Liver (tissue), 9 donors: Measurements from ENCODE around the gene TMEM120A. TPM values are rescaled to one million over a fixed set of nuclear protein-coding genes. Genes with fewer than 3 reads are reported as not detected.
"Not testable (repeated sequence)": the region's sequence is repeated elsewhere in the genome, so short reads cannot be mapped to it uniquely, and the experiment has no call there.

Source experiments
- DNase-seq: peaks from one replicate; pipeline ENCODE4 v3.0.0-alpha.2; 2017; ENCODE audit warnings: low spot score
- H3K27ac ChIP-seq, 2 donors: one replicate each; pipeline ENCODE4 v1.7.0; 2013; ENCODE audit warnings: inconsistent platforms in 2 of 2, low read length in 2 of 2, control low read depth in 1 of 2, low read depth in 1 of 2, mild to moderate bottlenecking in 1 of 2
- H3K27me3 ChIP-seq, 4 donors: one replicate each; pipeline versions ENCODE4 v1.6.1 to v1.7.0; 2013; ENCODE audit warnings: low read length in 3 of 4, inconsistent platforms in 1 of 4, mild to moderate bottlenecking in 1 of 4, moderate library complexity in 1 of 4; ENCODE audit not compliant: control insufficient read depth in 4 of 4, insufficient read depth in 4 of 4
- H3K36me3 ChIP-seq, 4 donors: one replicate each; pipeline versions ENCODE4 v1.6.1 to v1.7.0; 2013; ENCODE audit warnings: low read length in 3 of 4, mild to moderate bottlenecking in 3 of 4, low read depth in 1 of 4, moderate library complexity in 1 of 4; ENCODE audit not compliant: control insufficient read depth in 4 of 4, insufficient read depth in 3 of 4
- H3K4me1 ChIP-seq, 4 donors: one replicate each; pipeline versions ENCODE4 v1.6.1 to v1.7.0; 2013; ENCODE audit warnings: low read length in 3 of 4, mild to moderate bottlenecking in 3 of 4, moderate library complexity in 1 of 4; ENCODE audit not compliant: control insufficient read depth in 4 of 4, insufficient read depth in 4 of 4
- H3K4me3 ChIP-seq, 3 donors: one replicate each; pipeline versions ENCODE4 v1.6.1 to v1.7.0; 2013; ENCODE audit warnings: low read length in 3 of 3, control low read depth in 1 of 3, low read depth in 1 of 3, mild to moderate bottlenecking in 1 of 3
- H3K9ac ChIP-seq, 2 donors: one replicate each; pipeline ENCODE4 v1.7.0; 2013; ENCODE audit warnings: low read length in 2 of 2, mild to moderate bottlenecking in 2 of 2, moderate library complexity in 2 of 2, control low read depth in 1 of 2, low read depth in 1 of 2
- H3K9me3 ChIP-seq, 4 donors: one replicate each; pipeline versions ENCODE4 v1.6.1 to v1.7.0; 2013; ENCODE audit warnings: low read length in 3 of 4; ENCODE audit not compliant: control insufficient read depth in 4 of 4
- CTCF ChIP-seq: fragments of 150-350 bp; IDR thresholded peaks from 2 replicates; pipeline ENCODE4 v1.5.1; 2017; ENCODE audit warnings: improper control_type of control experiment, low read depth, low read length; ENCODE audit not compliant: missing input control
- FOXA1 ChIP-seq: IDR thresholded peaks from 2 replicates; pipeline ENCODE4 v1.6.1; 2016; ENCODE audit warnings: antibody characterized with exemption
- FOXA2 ChIP-seq: IDR thresholded peaks from 2 replicates; pipeline ENCODE4 v1.6.1; 2016; ENCODE audit warnings: antibody characterized with exemption
- HNF4G ChIP-seq: IDR thresholded peaks from 2 replicates; pipeline ENCODE4 v1.6.1; 2016; ENCODE audit warnings: antibody characterized with exemption
- RAD21 ChIP-seq, 2 donors: IDR thresholded peaks; 2 replicates each; pipeline ENCODE4 v1.6.1; 2016; ENCODE audit warnings: antibody characterized with exemption in 2 of 2, mild to moderate bottlenecking in 2 of 2
- REST ChIP-seq: IDR thresholded peaks from 2 replicates; pipeline ENCODE4 v1.6.1; 2016; ENCODE audit warnings: antibody characterized with exemption, mild to moderate bottlenecking
- SP1 ChIP-seq: IDR thresholded peaks from 2 replicates; pipeline ENCODE4 v1.6.1; 2018; ENCODE audit warnings: antibody characterized with exemption, mild to moderate bottlenecking
- TAF1 ChIP-seq: conservative IDR thresholded peaks from 2 replicates; pipeline ENCODE4 v1.6.1; 2016; ENCODE audit warnings: antibody characterized with exemption, mild to moderate bottlenecking
- YY1 ChIP-seq: IDR thresholded peaks from 2 replicates; pipeline ENCODE4 v1.6.1; 2016; ENCODE audit warnings: antibody characterized with exemption, mild to moderate bottlenecking
- ZBTB33 ChIP-seq: IDR thresholded peaks from 2 replicates; pipeline ENCODE4 v1.6.1; 2016; ENCODE audit warnings: antibody characterized with exemption
- WGBS: extraction: QIAGEN DNeasy Blood & Tissue Kit; methylation state at CpG from one replicate; pipeline ENCODE4 v1.1.7; 2013; 5-methylcytosine and 5-hydroxymethylcytosine counted together
- polyA plus RNA-seq, 2 donors: library from polyadenylated mRNA; stranded (reverse) in 1 of 2; unstranded in 1 of 2; fragments of 200-250 nt in 1 of 2; fragments of >200 nt in 1 of 2; fragmentation: Nextera tagmentation in 1 of 2; extraction: Ambion mirVana in 1 of 2; gene quantifications; one replicate each; pipeline versions ENCODE4 v1.2.1 to v1.2.3, GENCODE V29; 2013 to 2015
- total RNA-seq, 2 donors: library from RNA; depleted of rRNA; stranded (reverse); fragments of >200 nt; gene quantifications; one replicate each; pipeline ENCODE4 v1.2.3, GENCODE V29; 2014
- TF ChIP-seq, protein P1 (sequence below): IDR thresholded peaks from 2 replicates; pipeline ENCODE4 v1.6.1; 2016; ENCODE audit warnings: antibody characterized with exemption
- donor health status: healthy.
- donor health status: healthy.
- donor health status: healthy.
- donor health status: healthy.
- donor health status: healthy.

The TMEM120A gene
- total and polyA plus RNA-seq, 4 donors, result 18.7 to 73.9 (median 32.1) TPM

GRCh38 chr7:76008156-76008687, 13.8 kb upstream of the TMEM120A start:
- H3K4me3 ChIP-seq, result no peak overlapping the region
- H3K36me3 ChIP-seq, result peaks cover 4 to 21% (median 7%) of the 10 kb centered on the region in 4 donors
- no peaks in the 10 kb centered on the region for H3K9me3 ChIP-seq
- no peak for DNase-seq
- H3K4me1 ChIP-seq, result no peaks in the 10 kb centered on the region
- TF ChIP-seq SP1 (no peak), TAF1 (no peak), FOXA2 (no peak), FOXA1 (no peak), REST (no peak), HNF4G (no peak), YY1 (no peak), ZBTB33 (no peak), CTCF (no peak), RAD21 (IDR thresholded peaks at IDR 0.05) (no peak)
- TF ChIP-seq, protein P1, sequence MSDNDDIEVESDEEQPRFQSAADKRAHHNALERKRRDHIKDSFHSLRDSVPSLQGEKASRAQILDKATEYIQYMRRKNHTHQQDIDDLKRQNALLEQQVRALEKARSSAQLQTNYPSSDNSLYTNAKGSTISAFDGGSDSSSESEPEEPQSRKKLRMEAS, result no peak
- 85% methylated on average over 8 of the region's 8 CpGs for WGBS
- H3K9ac ChIP-seq, result no peak overlapping the region
- no peaks in the 10 kb centered on the region for H3K27me3 ChIP-seq
- no peak overlapping the region for H3K27ac ChIP-seq

DNA sequence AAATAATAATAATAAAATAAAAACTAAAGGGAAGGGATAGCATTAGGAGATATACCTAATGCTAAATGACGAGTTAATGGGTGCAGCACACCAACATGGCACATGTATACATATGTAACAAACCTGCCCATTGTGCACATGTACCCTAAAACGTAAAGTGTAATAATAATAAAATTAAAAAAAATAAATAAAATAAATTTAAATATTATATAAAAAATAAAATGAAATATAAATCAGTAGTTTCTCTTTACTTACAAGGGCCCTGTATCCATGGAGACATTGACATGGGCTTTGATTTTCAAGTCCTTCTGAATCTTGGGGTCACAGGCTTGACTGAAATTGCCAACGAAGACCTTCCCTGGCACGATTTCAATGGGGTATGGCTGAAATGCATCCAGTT, 10.6 kb upstream of the TMEM120A start:
- H3K4me1 ChIP-seq, H3K27ac ChIP-seq, H3K9ac ChIP-seq, H3K4me3 ChIP-seq, H3K9me3 ChIP-seq, H3K27me3 ChIP-seq, DNase-seq: not testable (repeated sequence)
- WGBS, result 98% methylated on average over 4 of the region's 4 CpGs
- H3K36me3 ChIP-seq, result peaks cover 4 to 29% (median 12%) of the 10 kb centered on the region in 4 donors
